OCI-LY7 (cell line): ENCODE data around the gene ELOVL6.

ENCODE experiments used
- CTCF ChIP-seq: fragments of 200-600 bp; sonication (generic); conservative IDR thresholded peaks from 2 replicates; pipeline ENCODE4 v1.5.1; 2014; ENCODE audit warnings: mild to moderate bottlenecking, antibody characterized with exemption, low read length, moderate library complexity, mixed read lengths
- EZH2phosphoT487 ChIP-seq: fragments of 200-600 bp; sonication (generic); IDR thresholded peaks from 2 replicates; pipeline ENCODE4 v1.6.1; 2018; ENCODE audit warnings: low read depth, borderline replicate concordance, mild to moderate bottlenecking, mixed run types, antibody characterized with exemption, low read length, moderate library complexity, mixed read lengths

- TF ChIP-seq CTCF (no peak), EZH2phosphoT487 (no peak)
These were observed 156.7 kb downstream of the ELOVL6 start for GRCh38 chr4:110041735-110042134.
